NCI-H510A (cell line): Measurements from ENCODE around the gene TMEM219.
"Not testable (repeated sequence)": the region's sequence is repeated elsewhere in the genome, so short reads cannot be mapped to it uniquely, and the experiment has no call there.

ENCODE experiments used
- DNase-seq: peaks from one replicate; lab custom pipeline; 2025; lab: John Stamatoyannopoulos, UW

TMEM219 gene

GRCh38 chr16:29951625-29952365 is 10.1 kb upstream of the TMEM219 start:
- DNase-seq = no peak

DNA sequence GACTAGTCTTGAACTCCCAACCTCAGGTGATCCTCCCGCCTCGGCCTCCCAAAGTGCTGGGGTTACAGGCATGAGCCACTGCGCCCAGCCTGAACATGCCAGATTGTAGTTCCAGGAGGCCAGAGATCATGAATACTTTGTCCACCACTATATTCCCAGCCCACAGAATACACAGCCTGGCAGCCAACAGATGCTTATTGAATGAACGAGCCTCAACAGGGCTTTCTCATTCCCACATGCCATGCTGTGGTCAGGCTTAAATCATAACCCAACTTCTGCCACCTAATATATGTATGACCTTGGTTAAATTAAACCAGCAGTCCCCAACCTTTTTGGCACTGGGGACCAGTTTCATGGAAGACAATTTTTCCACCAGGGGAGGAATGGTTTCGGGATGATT is 3.1 kb upstream of the TMEM219 start:
- DNase-seq = no peak

DNA sequence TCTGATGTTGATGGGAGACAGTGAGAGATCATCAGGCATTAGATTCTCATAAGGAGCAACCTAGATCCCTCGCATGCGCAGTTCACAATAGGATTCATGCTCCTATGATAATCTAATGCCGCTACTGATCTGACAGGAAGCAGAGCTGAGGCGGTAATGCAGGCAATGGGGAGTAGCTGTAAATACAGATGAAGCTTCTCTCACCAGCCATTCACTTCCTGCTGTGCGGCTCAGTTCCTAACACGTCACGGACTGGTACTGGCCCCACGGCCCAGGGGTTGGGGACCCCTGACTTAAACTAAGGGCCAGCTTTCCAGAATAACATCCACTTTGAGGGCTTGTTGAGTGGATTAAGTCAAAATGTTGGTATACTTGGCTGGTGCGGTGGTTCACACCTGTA is 2.6 kb upstream of the TMEM219 start:
- DNase-seq = no peak

- not testable (repeated sequence) for DNase-seq
These were observed 2.1 kb upstream of the TMEM219 start for GRCh38 chr16:29959821-29960220.

DNA sequence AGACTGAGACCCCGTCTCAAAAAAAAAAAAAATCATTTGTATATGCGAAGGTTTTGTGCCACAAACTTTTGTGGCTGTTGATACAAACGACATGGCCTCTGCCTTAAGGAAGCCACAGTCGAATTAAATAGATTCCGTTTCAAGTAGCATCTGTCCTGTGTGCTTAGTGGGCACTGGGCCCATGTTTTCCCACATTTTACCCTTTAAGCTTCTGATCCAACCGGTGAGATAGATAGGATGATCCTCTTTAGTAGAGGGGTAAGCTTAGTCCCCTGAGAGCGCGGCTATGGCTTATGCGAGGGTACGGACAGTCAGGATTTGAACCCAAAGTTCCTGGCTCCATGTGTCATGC is 776 bp upstream of the TMEM219 start:
- DNase-seq = no peak

- no peak for DNase-seq
These were observed 590 bp downstream of the TMEM219 start for GRCh38 chr16:29962344-29962994.

DNA sequence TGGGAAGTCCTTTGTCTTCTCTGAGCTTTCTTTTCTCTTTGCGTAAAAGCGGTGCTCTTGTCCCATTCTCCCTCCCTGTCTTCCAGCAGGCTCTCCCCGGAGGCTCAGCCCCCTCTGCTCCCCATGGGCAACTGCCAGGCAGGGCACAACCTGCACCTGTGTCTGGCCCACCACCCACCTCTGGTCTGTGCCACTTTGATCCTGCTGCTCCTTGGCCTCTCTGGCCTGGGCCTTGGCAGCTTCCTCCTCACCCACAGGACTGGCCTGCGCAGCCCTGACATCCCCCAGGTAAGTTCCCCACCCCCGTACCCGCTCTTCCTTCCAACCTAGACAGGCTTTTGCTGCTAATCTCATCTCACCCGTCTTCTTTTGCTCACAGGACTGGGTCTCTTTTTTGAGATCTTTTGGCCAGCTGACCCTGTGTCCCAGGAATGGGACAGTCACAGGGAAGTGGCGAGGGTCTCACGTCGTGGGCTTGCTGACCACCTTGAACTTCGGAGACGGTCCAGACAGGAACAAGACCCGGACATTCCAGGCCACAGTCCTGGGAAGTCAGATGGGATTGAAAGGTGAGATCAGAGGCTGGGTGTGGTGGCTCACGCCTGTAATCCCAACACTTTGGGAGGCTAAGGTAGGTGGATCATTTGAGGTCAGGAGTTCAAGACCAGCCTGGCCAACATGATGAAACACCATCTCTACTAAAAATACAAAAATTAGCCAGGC is 1.3 kb downstream of the TMEM219 start:
- no peak for DNase-seq

DNA sequence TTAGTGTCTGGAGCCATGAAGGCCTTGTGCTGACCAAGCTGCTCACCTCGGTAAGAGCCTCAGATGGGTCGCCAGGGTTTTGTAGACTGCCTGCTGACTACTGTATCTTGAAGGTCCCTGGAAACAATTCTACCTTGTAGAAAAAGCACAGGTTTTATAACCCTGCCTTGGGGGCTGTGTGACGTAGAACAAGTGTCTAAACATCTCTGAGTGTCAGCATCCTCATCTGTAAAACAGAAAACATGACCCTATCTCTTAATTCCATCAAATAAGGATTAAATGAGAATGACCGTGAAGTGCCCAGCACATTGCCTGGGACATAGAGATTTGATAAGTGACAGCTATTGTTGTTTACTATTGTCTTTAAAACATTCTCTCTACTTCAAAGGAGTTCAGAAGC is 6.3 kb downstream of the TMEM219 start:
- DNase-seq = no peak

DNA sequence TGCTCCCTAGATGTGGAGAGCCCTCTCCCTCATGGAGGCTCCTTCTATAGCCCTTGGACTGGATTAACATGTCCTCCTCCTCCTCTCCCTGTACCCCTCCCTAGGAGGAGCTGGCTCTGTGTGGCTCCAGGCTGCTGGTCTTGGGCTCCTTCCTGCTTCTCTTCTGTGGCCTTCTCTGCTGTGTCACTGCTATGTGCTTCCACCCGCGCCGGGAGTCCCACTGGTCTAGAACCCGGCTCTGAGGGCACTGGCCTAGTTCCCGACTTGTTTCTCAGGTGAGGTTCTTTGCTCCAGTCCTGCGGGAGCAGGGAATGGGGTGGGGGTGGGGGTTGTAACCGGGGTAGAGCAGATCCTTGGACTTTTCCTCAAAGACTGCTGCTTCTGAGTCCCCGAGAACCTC is 9.4 kb downstream of the TMEM219 start:
- no peak for DNase-seq

DNA sequence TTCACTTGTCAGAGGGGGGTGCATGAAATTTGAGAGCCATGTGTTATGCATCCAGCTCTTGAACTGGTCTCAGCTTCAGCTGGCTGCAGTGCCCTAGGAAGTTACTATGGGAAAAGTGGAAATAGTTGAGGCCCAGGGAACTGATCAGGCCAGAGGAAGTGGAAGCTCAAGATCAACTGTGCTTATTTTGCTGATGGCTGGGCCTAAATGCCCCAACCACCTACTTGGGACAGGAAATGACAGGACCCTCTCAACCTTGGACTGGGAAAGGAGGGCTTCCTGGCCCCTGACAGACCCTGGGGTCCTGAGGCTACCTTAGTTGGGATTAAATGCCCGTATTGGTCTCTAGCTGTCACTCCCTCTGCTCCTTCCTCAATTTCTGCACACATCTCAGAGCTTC is 10.6 kb downstream of the TMEM219 start:
- no peak for DNase-seq

DNA sequence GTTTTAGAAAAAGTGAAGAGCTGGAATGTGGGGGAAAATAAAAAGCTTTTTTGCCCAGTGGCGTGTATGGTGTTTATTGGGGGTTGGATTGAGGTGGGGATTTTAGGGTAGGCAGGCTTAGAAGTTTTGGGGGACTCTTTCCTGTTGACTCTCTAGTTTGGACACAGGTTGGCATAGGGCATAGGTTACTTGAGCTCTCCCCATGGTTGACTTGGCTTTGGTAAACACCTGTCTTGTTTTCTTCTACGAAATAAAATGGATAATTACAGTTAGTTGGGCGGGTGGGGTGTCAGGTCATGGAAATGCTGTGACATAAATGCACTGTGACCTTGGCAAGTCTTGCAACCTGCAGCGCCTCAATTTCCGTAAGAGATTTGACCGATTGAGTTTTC is 11.1 kb downstream of the TMEM219 start:
- no peak for DNase-seq

GRCh38 chr16:29973384-29974246 is 11.7 kb downstream of the TMEM219 start, which contains the start of gene TAOK2:
TAOK2 (plus strand) TSS chr16:29973868; CDS start chr16:29977773, 3,905 bp downstream.
- DNase-seq = peak; percentile 99

DNA sequence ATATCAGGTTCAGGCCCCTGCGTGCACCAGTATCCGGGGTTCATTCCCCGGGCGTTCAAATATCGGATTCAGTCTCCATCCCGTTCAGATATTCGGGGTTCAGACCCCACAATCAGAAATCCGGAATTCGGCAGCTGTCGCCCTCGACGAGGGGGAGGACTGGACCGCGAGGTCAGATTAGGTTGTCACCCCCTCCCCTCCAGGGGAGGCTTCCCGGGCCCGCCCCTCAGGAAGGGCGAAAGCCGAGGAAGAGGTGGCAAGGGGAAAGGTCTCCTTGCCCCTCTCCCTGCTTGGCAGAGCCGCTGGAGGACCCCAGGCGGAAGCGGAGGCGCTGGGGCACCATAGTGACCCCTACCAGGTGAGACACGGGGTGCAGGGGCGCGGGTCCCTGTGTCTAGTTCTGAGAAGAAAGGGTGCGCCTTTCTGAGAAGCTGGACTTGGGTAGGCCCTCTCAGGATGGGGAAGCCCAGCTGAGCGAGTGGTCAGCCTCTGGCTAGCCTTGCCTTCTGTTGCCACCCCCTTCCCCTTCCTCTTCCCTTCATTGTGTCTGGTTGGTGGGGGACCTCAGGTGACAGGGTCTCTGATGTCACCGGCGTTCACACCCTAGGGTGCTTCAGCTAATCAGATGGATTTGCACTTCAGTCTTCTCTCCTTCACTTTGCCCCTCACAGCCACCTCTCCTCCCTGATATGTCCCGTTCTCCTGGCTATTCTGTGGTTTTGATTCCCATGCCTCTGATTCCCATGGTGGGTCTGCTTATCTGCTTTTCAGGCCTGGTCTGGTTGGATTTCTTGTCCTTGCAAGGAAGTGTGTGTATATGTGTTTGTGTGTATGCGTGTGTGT is 12.6 kb downstream of the TMEM219 start:
- no peak for DNase-seq

DNA sequence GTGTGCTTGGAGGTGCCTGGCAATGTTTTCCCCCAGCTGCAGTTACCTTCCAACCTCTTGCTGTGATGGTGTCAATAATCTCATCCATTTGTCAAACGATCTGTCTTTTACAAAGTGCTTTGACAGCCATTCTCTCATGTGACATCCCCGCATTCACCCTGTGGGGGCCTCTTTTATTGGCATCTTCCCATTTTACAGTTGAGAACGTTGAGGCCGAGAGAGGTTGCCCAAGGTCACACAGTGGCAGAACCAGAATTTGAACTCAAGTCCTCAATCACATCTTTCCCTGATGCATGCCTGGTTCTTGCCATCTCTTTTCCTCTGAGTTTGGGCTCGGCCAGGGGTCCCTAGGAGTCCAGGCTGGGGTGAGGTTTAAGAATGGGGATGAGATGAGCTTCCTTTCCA is 13.3 kb downstream of the TMEM219 start:
- no peak for DNase-seq

- DNase-seq = no peak
These were observed 14.1 kb downstream of the TMEM219 start for GRCh38 chr16:29975811-29976511.

DNA sequence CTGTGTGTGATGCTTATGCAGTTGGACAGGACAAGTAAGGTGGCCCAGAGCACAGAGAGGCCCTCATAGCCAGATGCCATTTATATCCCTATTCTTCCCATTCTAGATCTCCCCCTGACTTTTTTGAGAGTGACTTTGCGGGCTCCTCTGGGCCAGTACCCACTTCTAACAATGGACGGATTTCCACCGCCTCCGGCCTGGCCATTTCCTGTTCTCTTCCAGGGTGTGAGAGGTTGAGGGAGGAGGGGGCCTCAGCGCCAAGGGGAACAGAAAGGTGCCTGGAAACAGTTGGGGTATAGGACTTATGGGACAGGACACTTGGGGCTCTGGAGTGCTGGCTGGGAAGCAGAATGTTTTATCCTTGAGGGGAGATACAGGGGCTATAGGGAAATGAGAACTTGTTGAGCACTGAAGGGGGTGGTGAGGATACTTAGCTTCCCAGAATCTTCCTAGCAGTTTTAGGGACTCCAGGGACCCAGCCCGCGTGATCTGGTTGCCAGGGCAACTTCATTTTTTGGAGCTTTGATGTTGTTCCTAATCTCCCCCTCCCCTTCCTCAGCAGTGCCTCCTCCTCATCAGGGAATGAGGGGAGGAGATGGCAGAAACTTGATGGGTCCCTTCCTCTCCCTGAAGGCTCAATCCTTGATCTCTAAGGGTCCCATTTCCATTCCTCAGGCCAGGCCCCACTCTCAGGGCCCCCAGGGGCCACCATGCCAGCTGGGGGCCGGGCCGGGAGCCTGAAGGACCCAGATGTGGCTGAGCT is 15.4 kb downstream of the TMEM219 start:
- no peak for DNase-seq

- no peak for DNase-seq
These were observed 16.2 kb downstream of the TMEM219 start for GRCh38 chr16:29978081-29978480.

- no peak for DNase-seq
These were observed 16.8 kb downstream of the TMEM219 start for GRCh38 chr16:29978564-29979270.
